Measurements from ENCODE around the gene ATRIP. TPM values are rescaled to one million over a fixed set of nuclear protein-coding genes. Genes with fewer than 3 reads are reported as not detected.

The ATRIP gene
- total and polyA plus RNA-seq, 9 donors, result 3.9 to 11.4 (median 6.4) TPM

GRCh38 chr3:48418651-48419050 lies 27.9 kb upstream of the ATRIP start:
- WGBS, 3 donors, result 79 to 88% (median 82%) methylated on average over 9 of the region's 9 CpGs
- H3K27ac ChIP-seq, result no peak overlapping the region

GRCh38 chr3:48419149-48419548 lies 27.4 kb upstream of the ATRIP start:
- H3K27me3 ChIP-seq, result no peaks in the 10 kb centered on the region
- H3K27ac ChIP-seq, result no peak overlapping the region
- no peak for TF ChIP-seq CTCF (IDR thresholded peaks at IDR 0.05)
- no peak for TF ChIP-seq EP300 (IDR thresholded peaks at IDR 0.05)
- no peak for TF ChIP-seq POLR2A (IDR thresholded peaks at IDR 0.05)
- no peak overlapping the region for H3K4me3 ChIP-seq
- intact Hi-C loops (cut with DNase I), result no loop called here
- no peak for DNase-seq
- H3K4me1 ChIP-seq (ENCODE audit: insufficient read depth), result peaks cover 2% of the 10 kb centered on the region
- no peaks in the 10 kb centered on the region for H3K9me3 ChIP-seq
- H3K36me3 ChIP-seq, result no peaks in the 10 kb centered on the region
- 81 to 92% (median 89%) methylated on average over 9 of the region's 9 CpGs for WGBS, 3 donors

More at GRCh38 chr3:48418651-48419050, 27.9 kb upstream of the ATRIP start:
- Histone ChIP-seq H3K4me1 (ENCODE audit: insufficient read depth) (no peaks in the 10 kb centered on the region), H3K4me3 (no peak overlapping the region), H3K36me3 (no peaks in the 10 kb centered on the region), H3K27me3 (no peaks in the 10 kb centered on the region), H3K9me3 (no peaks in the 10 kb centered on the region)
- intact Hi-C loops (cut with DNase I), result no loop called here
- DNase-seq, result no peak
- TF ChIP-seq EP300 (IDR thresholded peaks at IDR 0.05), result no peak
- TF ChIP-seq POLR2A (IDR thresholded peaks at IDR 0.05), result no peak
- no peak for TF ChIP-seq CTCF (IDR thresholded peaks at IDR 0.05)

- WGBS, 3 donors, result 87 to 89% (median 88%) methylated on average over 17 of the region's 17 CpGs
- intact Hi-C loops (cut with DNase I), result no loop called here
- TF ChIP-seq EP300 (IDR thresholded peaks at IDR 0.05), result no peak
- no peak for TF ChIP-seq POLR2A (IDR thresholded peaks at IDR 0.05)
- TF ChIP-seq CTCF (IDR thresholded peaks at IDR 0.05), result no peak
- no peaks in the 10 kb centered on the region for H3K27me3 ChIP-seq
- no peak for DNase-seq
- no peak overlapping the region for H3K27ac ChIP-seq
- no peak overlapping the region for H3K4me3 ChIP-seq
- no peaks in the 10 kb centered on the region for H3K36me3 ChIP-seq
- no peaks in the 10 kb centered on the region for H3K9me3 ChIP-seq
- H3K4me1 ChIP-seq (ENCODE audit: insufficient read depth), result peaks cover 7% of the 10 kb centered on the region
Measured at GRCh38 chr3:48419597-48419996, 26.9 kb upstream of the ATRIP start.

GRCh38 chr3:48420561-48420960 lies 26.0 kb upstream of the ATRIP start:
- Histone ChIP-seq H3K4me1 (ENCODE audit: insufficient read depth) (peaks cover 14% of the 10 kb centered on the region), H3K36me3 (no peaks in the 10 kb centered on the region), H3K27ac (no peak overlapping the region), H3K27me3 (no peaks in the 10 kb centered on the region), H3K9me3 (no peaks in the 10 kb centered on the region), H3K4me3 (no peak overlapping the region)
- no peak for TF ChIP-seq POLR2A (IDR thresholded peaks at IDR 0.05)
- TF ChIP-seq CTCF (IDR thresholded peaks at IDR 0.05), result no peak
- TF ChIP-seq EP300 (IDR thresholded peaks at IDR 0.05), result no peak
- intact Hi-C loops (cut with DNase I), result no loop called here
- WGBS, 3 donors, result 91 to 92% (median 91%) methylated on average over 12 to 14 of the region's 14 CpGs
- DNase-seq, result no peak
